ENCODE data around the gene FGF14. TPM values are rescaled to one million over a fixed set of nuclear protein-coding genes. Genes with fewer than 3 reads are reported as not detected.

Gene FGF14
- total RNA-seq, 4 donors from 2014 or later: 0.04 to 1.4 (median 0.38) TPM

DNA sequence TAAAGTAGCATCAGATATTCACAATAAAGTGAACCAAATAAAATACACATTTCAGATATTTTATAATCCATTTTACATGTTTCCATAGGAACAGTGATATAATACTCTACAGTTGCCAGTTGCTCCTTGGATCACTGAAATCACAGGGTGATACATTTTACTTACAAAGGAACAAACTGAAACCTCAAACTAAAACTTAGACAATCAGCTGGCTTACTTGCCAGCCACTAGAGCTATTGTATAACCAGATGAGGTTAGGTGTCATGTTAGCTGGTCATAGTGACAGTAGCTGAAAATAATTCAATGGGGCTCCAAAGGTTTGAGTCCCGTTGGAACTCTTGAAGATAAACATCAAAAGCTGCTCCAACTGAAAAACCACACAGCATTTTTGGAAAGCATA, 674.7 kb downstream of the FGF14 start:
- 59 to 69% methylated on average over 1 of the region's 1 CpG for WGBS, 2 donors
- H3K4me3 ChIP-seq (replicated peaks in 1 of 3): no peak overlapping the region
- H3K9me3 ChIP-seq: no peaks in the 10 kb centered on the region
- no peak overlapping the region for H3K27ac ChIP-seq
- no peaks in the 10 kb centered on the region for H3K27me3 ChIP-seq
- no peaks in the 10 kb centered on the region for H3K36me3 ChIP-seq
- no peak for TF ChIP-seq POLR2A (IDR thresholded peaks at IDR 0.05)
- TF ChIP-seq, protein P1, sequence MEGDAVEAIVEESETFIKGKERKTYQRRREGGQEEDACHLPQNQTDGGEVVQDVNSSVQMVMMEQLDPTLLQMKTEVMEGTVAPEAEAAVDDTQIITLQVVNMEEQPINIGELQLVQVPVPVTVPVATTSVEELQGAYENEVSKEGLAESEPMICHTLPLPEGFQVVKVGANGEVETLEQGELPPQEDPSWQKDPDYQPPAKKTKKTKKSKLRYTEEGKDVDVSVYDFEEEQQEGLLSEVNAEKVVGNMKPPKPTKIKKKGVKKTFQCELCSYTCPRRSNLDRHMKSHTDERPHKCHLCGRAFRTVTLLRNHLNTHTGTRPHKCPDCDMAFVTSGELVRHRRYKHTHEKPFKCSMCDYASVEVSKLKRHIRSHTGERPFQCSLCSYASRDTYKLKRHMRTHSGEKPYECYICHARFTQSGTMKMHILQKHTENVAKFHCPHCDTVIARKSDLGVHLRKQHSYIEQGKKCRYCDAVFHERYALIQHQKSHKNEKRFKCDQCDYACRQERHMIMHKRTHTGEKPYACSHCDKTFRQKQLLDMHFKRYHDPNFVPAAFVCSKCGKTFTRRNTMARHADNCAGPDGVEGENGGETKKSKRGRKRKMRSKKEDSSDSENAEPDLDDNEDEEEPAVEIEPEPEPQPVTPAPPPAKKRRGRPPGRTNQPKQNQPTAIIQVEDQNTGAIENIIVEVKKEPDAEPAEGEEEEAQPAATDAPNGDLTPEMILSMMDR (IDR thresholded peaks at IDR 0.05): no peak
- no peaks in the 10 kb centered on the region for H3K4me1 ChIP-seq
- intact Hi-C loops (cut with DNase I): no loop called here
- no peak for DNase-seq

DNA sequence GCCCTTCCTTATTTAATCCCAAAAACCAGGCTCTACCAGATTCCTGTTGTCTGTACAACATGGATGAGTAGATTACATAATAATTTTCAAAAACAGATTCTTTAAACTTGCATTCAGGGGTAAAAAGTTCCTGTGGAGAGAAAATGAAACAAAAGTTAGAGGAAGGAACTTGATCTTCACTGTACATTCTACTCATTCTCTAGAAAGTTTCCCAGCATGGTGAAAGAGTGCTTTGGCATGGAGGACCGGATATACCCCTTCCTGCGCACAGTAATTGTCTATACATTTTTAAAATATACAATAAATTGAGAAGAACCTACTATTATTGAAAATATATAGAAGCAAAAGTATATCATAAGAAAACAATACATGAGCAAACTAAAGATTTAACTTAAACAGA, 675.2 kb downstream of the FGF14 start:
- TF ChIP-seq, protein P1 (IDR thresholded peaks at IDR 0.05): no peak
- TF ChIP-seq POLR2A (IDR thresholded peaks at IDR 0.05): no peak
- H3K36me3 ChIP-seq: no peaks in the 10 kb centered on the region
- no peaks in the 10 kb centered on the region for H3K4me1 ChIP-seq
- no peak overlapping the region for H3K4me3 ChIP-seq (replicated peaks in 1 of 3)
- no peak overlapping the region for H3K27ac ChIP-seq
- DNase-seq: no peak
- no peaks in the 10 kb centered on the region for H3K27me3 ChIP-seq
- H3K9me3 ChIP-seq: no peaks in the 10 kb centered on the region
- intact Hi-C loops (cut with DNase I): no loop called here
- WGBS, 2 donors: 80 to 83% methylated on average over 2 of the region's 2 CpGs

DNA sequence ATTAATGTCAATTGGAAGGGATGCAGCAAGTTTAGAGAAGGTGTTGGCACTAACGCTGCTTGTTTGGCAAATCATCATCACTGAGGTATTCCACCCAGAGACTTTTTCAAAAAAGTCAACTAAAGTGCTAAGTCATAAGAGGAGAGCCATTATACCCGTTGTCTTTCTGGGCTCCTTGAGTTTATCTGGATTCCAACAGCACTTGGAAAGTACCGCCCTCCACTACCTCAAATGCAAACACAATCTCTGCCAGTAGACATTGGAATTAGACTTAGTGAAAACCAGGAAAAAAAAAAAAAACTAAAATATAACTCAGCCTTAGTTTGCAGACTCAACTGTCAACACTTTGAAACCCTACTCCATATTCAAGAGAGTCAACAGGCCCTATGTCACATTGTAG, 683.4 kb downstream of the FGF14 start:
- WGBS, 2 donors: 50 to 52% methylated on average over 3 of the region's 3 CpGs
- Histone ChIP-seq H3K4me3 (replicated peaks in 1 of 3) (no peak overlapping the region), H3K36me3 (no peaks in the 10 kb centered on the region), H3K27me3 (no peaks in the 10 kb centered on the region), H3K9me3 (no peaks in the 10 kb centered on the region), H3K4me1 (no peaks in the 10 kb centered on the region), H3K27ac (no peak overlapping the region)
- no peak for DNase-seq
- TF ChIP-seq POLR2A (IDR thresholded peaks at IDR 0.05): no peak
- TF ChIP-seq, protein P1 (IDR thresholded peaks at IDR 0.05): no peak
- intact Hi-C loops (cut with DNase I): no loop called here

DNA sequence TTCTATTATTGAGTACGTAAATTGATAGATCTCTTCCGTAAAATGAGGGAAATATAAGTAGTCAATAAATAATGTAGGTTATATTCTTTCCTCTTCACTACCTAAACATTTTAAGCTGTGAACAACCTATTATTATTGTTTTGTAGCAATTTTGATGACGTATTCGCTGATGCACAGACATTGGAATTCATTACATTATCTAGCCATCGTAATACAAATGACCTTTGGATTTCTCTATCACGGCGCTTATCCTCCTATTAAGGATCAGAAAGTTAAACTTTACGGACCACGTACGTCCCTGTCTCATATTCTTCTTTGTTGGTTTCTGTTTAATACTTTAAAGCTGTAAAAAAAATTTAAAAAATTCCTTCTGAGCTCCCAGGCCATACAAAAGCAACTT, 684.5 kb downstream of the FGF14 start:
- Histone ChIP-seq H3K4me3 (replicated peaks in 1 of 3) (no peak overlapping the region), H3K4me1 (no peaks in the 10 kb centered on the region), H3K27me3 (no peaks in the 10 kb centered on the region), H3K9me3 (no peaks in the 10 kb centered on the region), H3K36me3 (no peaks in the 10 kb centered on the region), H3K27ac (no peak overlapping the region)
- intact Hi-C loops (cut with DNase I): no loop called here
- TF ChIP-seq POLR2A (IDR thresholded peaks at IDR 0.05): no peak
- TF ChIP-seq, protein P1 (IDR thresholded peaks at IDR 0.05): no peak
- no peak for DNase-seq
- WGBS, 2 donors: 94 to 96% methylated on average over 10 of the region's 10 CpGs

DNA sequence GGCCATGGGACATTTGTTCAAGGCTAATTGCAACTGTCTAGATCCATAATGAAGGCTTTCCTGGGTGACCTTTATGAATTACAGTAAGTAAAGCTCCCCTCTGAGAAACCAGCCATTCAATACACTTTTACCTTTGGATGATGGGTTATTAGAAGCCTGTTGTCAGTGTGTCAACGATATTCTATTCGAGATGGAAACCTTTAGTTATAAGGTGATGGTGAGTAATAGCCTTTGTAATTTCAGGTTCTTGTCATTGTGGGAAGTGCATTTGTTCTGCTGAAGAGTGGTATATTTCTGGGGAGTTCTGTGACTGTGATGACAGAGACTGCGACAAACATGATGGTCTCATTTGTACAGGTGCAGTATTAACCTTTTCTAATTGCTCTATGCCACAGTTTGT, 687.7 kb downstream of the FGF14 start:
- WGBS, 2 donors: 96 to 98% methylated on average over 3 of the region's 3 CpGs
- no peak for TF ChIP-seq POLR2A (IDR thresholded peaks at IDR 0.05)
- TF ChIP-seq, protein P1 (IDR thresholded peaks at IDR 0.05): no peak

More for the DNA sequence above, 687.7 kb downstream of the FGF14 start:
- H3K4me1 ChIP-seq: no peaks in the 10 kb centered on the region
- no peak overlapping the region for H3K4me3 ChIP-seq (replicated peaks in 1 of 3)
- H3K27me3 ChIP-seq: no peaks in the 10 kb centered on the region
- intact Hi-C loops (cut with DNase I): no loop called here
- H3K27ac ChIP-seq: no peak overlapping the region
- no peak for DNase-seq
- no peaks in the 10 kb centered on the region for H3K9me3 ChIP-seq
- H3K36me3 ChIP-seq: no peaks in the 10 kb centered on the region
